GM13977 (cell line): ENCODE data around the gene PPP5C.
"Not testable (repeated sequence)": the region's sequence is repeated elsewhere in the genome, so short reads cannot be mapped to it uniquely, and the experiment has no call there.

ENCODE experiments used
- DNase-seq: peaks from one replicate; pipeline ENCODE4 v3.0.0; 2012; ENCODE audit warnings: low spot score
- in situ Hi-C: fragments of 300-500 bp; cut with MboI; formaldehyde crosslinking; loops from one replicate; pipeline ENCODE4 v1.12.0; 2022; ENCODE audit warnings: low sequenced_read_pairs, low pct_unique_long_range_greater_than_20kb, mixed read lengths, inconsistent platforms; ENCODE audit not compliant: unreplicated experiment
- TF ChIP-seq, protein P1 (sequence below): IDR thresholded peaks from 2 replicates; pipeline ENCODE4 v1.5.1; 2012; ENCODE audit warnings: mild to moderate bottlenecking, control low read depth; ENCODE audit not compliant: insufficient read depth; ENCODE audit errors: extremely low read depth, missing control alignments

The PPP5C gene

DNA sequence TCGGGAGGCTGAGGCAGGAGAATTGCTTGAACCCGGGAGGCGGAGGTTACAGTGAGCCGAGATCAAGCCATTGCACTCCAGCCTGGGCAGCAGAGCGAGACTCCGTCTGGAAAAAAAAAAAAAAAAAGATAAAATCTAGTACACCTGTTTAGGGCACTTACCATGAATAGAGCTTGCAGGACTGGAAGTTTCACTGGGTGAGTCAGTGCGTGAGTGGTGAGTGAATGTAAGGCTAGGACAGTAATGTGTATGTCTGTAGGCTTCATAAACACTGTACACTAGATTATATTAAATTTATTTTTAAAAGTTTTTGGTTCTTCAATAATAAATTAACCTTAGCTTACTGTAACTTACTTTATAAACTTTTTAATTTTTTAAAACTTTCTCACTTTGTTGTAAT, 22.9 kb downstream of the PPP5C start:
- no peak for DNase-seq
- TF ChIP-seq, protein P1, sequence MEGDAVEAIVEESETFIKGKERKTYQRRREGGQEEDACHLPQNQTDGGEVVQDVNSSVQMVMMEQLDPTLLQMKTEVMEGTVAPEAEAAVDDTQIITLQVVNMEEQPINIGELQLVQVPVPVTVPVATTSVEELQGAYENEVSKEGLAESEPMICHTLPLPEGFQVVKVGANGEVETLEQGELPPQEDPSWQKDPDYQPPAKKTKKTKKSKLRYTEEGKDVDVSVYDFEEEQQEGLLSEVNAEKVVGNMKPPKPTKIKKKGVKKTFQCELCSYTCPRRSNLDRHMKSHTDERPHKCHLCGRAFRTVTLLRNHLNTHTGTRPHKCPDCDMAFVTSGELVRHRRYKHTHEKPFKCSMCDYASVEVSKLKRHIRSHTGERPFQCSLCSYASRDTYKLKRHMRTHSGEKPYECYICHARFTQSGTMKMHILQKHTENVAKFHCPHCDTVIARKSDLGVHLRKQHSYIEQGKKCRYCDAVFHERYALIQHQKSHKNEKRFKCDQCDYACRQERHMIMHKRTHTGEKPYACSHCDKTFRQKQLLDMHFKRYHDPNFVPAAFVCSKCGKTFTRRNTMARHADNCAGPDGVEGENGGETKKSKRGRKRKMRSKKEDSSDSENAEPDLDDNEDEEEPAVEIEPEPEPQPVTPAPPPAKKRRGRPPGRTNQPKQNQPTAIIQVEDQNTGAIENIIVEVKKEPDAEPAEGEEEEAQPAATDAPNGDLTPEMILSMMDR: no peak
- in situ Hi-C loops: no loop called here

- TF ChIP-seq, protein P1: no peak
- DNase-seq: no peak
- in situ Hi-C loops: no loop called here
These were observed 24.5 kb downstream of the PPP5C start for GRCh38 chr19:46371371-46371901.

- in situ Hi-C loops: no loop called here
- no peak for DNase-seq
- TF ChIP-seq, protein P1: no peak
These were observed 26.1 kb downstream of the PPP5C start for GRCh38 chr19:46372901-46373490.

DNA sequence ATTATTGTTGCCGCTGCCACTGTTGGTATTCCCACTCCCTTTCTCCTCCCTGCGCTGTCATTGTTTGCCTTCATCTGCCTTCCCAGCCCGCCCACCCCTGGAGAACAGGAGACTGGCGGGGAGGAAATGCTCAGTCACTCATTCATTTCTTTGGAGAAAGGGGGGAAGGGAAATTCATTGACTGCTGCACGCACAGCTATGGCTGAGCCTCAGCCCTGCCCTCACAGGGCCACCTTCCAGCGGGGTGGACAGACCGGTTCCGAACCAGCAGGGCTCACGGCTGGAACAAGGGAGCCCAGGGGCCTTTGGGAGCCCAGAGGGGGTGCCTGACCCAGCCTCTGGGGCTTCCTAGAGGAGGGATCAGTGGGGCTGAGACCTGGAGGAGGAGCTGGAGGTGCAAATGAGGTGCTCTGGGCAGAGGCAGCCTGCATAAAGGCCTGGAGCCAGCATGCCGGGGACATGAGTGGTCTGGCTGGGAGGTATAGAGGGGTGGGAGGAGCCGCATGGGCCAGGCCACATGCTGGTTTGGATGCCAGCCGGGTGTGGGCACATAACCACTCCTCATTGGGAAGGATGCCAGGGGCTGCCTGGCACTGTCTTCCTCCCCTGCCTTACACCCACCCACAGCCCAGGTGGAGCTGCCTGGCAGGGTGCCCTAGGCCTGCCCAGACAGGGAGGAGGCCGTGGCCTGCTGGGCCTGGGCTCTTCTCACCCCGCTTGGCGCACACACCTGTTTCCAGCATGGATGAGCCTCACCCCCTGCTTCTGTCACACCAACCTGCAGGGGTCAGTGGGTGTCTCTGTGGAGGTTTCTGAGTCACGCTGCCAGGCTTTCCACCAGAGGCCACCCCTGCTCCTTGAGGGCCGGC, 26.8 kb downstream of the PPP5C start:
- TF ChIP-seq, protein P1: no peak
- in situ Hi-C loops: no loop called here

GRCh38 chr19:46374536-46375475, 27.9 kb downstream of the PPP5C start:
- TF ChIP-seq, protein P1: no peak
- no peak for DNase-seq
- in situ Hi-C loops: no loop called here

More for the DNA sequence above, 26.8 kb downstream of the PPP5C start:
- DNase-seq: no peak

DNA sequence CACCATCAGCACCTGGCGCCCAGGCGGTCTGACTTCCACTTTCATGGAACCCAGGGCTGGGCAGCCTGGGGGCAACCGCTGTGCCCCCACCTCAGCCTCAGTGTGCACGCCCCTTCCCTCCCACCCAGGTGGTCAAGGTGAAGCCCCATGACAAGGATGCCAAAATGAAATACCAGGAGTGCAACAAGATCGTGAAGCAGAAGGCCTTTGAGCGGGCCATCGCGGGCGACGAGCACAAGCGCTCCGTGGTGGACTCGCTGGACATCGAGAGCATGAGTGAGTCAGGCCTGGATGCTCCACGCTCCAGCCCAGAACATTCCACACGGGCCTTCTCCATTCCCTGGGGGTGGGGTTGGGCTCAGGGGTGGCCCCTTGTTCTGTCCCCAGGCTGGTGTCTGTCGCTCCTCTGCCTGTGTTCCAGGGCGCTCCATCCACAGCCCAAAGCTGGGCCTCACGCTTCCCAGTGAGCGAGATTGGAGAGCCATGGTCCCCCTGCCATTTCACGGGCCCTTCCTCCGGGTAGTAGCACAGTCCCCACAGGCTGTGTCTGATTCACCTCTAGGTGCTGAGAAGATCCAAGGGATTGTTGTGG, 28.7 kb downstream of the PPP5C start:
- DNase-seq, in situ Hi-C loops: not testable (repeated sequence)
